ENCODE results near the gene OMA1.

GRCh38 chr1:58568271-58568860, 21.8 kb upstream of the OMA1 start:
- no peak for TF ChIP-seq CTCF (conservative IDR thresholded peaks at IDR 0.05)
- no peak for TF ChIP-seq ZFX (IDR thresholded peaks at IDR 0.05)

Measured in C4-2B (cell line).